Glutamatergic neuron (in vitro differentiated cells): ENCODE measurements around the gene HNF4A. TPM values are rescaled to one million over a fixed set of nuclear protein-coding genes. Genes with fewer than 3 reads are reported as not detected.

Source experiments
- DNase-seq: peaks from one replicate; pipeline ENCODE4 v3.0.0; 2022
- H3K27ac Mint-ChIP-seq: one replicate; pipeline ENCODE4 v1.8.0; 2020; ENCODE audit warnings: mild to moderate bottlenecking, mixed read lengths, inconsistent platforms; ENCODE audit not compliant: unreplicated experiment
- H3K27me3 Mint-ChIP-seq: one replicate; pipeline ENCODE4 v1.8.0; 2020; ENCODE audit warnings: mild to moderate bottlenecking, moderate library complexity, mixed read lengths, inconsistent platforms; ENCODE audit not compliant: unreplicated experiment
- H3K36me3 Mint-ChIP-seq: one replicate; pipeline ENCODE4 v1.8.0; 2020; ENCODE audit warnings: mild to moderate bottlenecking, mixed read lengths, inconsistent platforms; ENCODE audit not compliant: unreplicated experiment
- H3K4me1 Mint-ChIP-seq: one replicate; pipeline ENCODE4 v1.8.0; 2020; ENCODE audit warnings: mild to moderate bottlenecking, low read depth, mixed read lengths, inconsistent platforms; ENCODE audit not compliant: unreplicated experiment
- H3K4me3 Mint-ChIP-seq: one replicate; pipeline ENCODE4 v1.8.0; 2020; ENCODE audit warnings: mild to moderate bottlenecking, mixed read lengths, inconsistent platforms; ENCODE audit not compliant: unreplicated experiment
- H3K9me3 Mint-ChIP-seq: one replicate; pipeline ENCODE4 v1.8.0; 2020; ENCODE audit warnings: mild to moderate bottlenecking, moderate library complexity, mixed read lengths, inconsistent platforms; ENCODE audit not compliant: unreplicated experiment
- total RNA-seq: library from RNA; stranded (reverse); fragmentation: NEBNext Ultra II Directional; extraction: Animal tissue kit (Norgen Biotek cat#: 25700); gene quantifications from one replicate; pipeline ENCODE4 v1.2.1, GENCODE V29; 2021; ENCODE audit not compliant: unreplicated experiment
- TF ChIP-seq, protein P1 (sequence below): fragments of 200-600 bp; sonication (generic); IDR thresholded peaks from one replicate; pipeline ENCODE4 v1.5.0; 2021; ENCODE audit not compliant: partially characterized antibody, unreplicated experiment

HNF4A gene
- total RNA-seq, 1 donor from 2014 or later, result not detected

DNA sequence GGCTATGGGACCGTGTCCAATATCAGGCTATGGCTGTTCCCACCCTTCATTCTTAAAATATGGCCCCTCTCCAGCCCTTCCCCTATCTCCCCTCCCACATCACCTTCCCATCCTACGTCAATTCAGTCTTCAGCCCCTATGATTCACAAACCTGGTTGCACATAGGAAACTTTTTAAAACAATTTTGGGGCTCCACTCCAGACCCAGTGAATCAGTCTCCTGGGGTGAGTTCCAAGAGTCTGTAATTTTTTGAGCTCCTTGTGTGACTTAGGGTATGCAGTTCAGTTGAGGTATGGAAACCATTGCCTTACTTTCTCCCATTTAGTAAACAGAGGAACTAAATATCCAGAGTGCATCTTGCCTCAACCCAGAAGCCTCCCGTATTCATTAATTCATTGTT lies 5.5 kb downstream of the HNF4A start:
- H3K36me3 Mint-ChIP-seq, result no peaks in the 10 kb centered on the region
- TF ChIP-seq, protein P1, sequence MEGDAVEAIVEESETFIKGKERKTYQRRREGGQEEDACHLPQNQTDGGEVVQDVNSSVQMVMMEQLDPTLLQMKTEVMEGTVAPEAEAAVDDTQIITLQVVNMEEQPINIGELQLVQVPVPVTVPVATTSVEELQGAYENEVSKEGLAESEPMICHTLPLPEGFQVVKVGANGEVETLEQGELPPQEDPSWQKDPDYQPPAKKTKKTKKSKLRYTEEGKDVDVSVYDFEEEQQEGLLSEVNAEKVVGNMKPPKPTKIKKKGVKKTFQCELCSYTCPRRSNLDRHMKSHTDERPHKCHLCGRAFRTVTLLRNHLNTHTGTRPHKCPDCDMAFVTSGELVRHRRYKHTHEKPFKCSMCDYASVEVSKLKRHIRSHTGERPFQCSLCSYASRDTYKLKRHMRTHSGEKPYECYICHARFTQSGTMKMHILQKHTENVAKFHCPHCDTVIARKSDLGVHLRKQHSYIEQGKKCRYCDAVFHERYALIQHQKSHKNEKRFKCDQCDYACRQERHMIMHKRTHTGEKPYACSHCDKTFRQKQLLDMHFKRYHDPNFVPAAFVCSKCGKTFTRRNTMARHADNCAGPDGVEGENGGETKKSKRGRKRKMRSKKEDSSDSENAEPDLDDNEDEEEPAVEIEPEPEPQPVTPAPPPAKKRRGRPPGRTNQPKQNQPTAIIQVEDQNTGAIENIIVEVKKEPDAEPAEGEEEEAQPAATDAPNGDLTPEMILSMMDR, result no peak
- H3K4me1 Mint-ChIP-seq, result no peaks in the 10 kb centered on the region
- H3K27me3 Mint-ChIP-seq, result peaks cover 3% of the 10 kb centered on the region
- no peak for DNase-seq
- no peaks in the 10 kb centered on the region for H3K9me3 Mint-ChIP-seq
- no peak overlapping the region for H3K4me3 Mint-ChIP-seq
- no peak overlapping the region for H3K27ac Mint-ChIP-seq

- H3K9me3 Mint-ChIP-seq, result no peaks in the 10 kb centered on the region
- no peak for DNase-seq
- no peak overlapping the region for H3K27ac Mint-ChIP-seq
- peaks cover 3% of the 10 kb centered on the region for H3K27me3 Mint-ChIP-seq
- no peak overlapping the region for H3K4me3 Mint-ChIP-seq
- H3K4me1 Mint-ChIP-seq, result no peaks in the 10 kb centered on the region
- TF ChIP-seq, protein P1, result no peak
- H3K36me3 Mint-ChIP-seq, result no peaks in the 10 kb centered on the region
Measured at GRCh38 chr20:44362466-44362940, 7.0 kb downstream of the HNF4A start.

GRCh38 chr20:44364068-44364467 lies 8.6 kb downstream of the HNF4A start:
- DNase-seq, result no peak
- no peak overlapping the region for H3K4me3 Mint-ChIP-seq
- H3K4me1 Mint-ChIP-seq, result no peaks in the 10 kb centered on the region
- TF ChIP-seq, protein P1, result no peak
- H3K9me3 Mint-ChIP-seq, result no peaks in the 10 kb centered on the region
- H3K27me3 Mint-ChIP-seq, result peaks cover 3% of the 10 kb centered on the region
- H3K27ac Mint-ChIP-seq, result no peak overlapping the region
- H3K36me3 Mint-ChIP-seq, result no peaks in the 10 kb centered on the region

DNA sequence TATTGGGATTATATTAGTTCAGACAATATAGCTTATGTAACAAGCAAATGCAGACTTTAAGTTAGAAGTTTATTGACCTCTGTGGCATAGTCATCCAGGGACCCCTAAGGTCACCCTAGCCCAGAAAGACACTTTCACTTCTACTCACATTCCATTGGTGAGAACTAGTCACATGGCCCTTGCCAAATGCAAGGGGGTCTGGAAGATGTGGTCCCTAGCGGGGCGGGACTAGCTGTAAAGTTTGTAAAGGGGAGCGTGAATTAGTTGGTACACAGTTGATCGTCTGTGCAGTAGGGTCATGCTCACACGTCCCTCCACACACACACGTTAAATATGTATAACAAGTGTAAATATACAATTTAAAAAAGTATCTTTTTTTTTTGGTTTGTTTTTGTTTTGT lies 9.3 kb downstream of the HNF4A start:
- no peak overlapping the region for H3K4me3 Mint-ChIP-seq
- no peaks in the 10 kb centered on the region for H3K9me3 Mint-ChIP-seq
- H3K27me3 Mint-ChIP-seq, result peaks cover 3% of the 10 kb centered on the region
- no peaks in the 10 kb centered on the region for H3K36me3 Mint-ChIP-seq
- TF ChIP-seq, protein P1, result no peak
- no peak overlapping the region for H3K27ac Mint-ChIP-seq
- no peaks in the 10 kb centered on the region for H3K4me1 Mint-ChIP-seq
- no peak for DNase-seq

DNA sequence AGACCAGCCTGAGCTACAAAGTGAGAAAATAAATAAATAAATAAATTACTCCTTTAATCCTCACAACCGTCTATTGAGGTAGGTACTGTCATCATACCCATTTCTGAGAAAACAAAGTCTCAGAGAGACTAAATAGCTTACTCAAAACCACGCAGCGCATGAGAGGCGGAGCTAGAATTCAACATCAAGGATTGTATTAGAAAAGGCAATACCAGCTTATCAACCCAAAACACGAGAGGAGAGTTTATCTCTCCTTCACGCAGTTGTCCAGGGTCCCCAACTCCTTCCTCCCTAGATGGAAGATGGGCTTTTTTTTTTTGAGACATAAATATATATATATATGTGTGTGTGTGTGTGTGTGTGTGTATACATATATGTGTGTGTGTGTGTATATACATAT lies 12.2 kb downstream of the HNF4A start:
- Mint-ChIP-seq H3K9me3 (no peaks in the 10 kb centered on the region), H3K27ac (no peak overlapping the region), H3K4me1 (no peaks in the 10 kb centered on the region), H3K27me3 (no peaks in the 10 kb centered on the region), H3K4me3 (no peak overlapping the region), H3K36me3 (no peaks in the 10 kb centered on the region)
- TF ChIP-seq, protein P1, result no peak
- no peak for DNase-seq
